HS-5 (cell line): Measurements from ENCODE around the gene CD81.

Experiments used
- DNase-seq: peaks from one replicate; pipeline ENCODE4 v3.0.0-alpha.2; 2012; ENCODE audit warnings: low read depth

Gene CD81

DNA sequence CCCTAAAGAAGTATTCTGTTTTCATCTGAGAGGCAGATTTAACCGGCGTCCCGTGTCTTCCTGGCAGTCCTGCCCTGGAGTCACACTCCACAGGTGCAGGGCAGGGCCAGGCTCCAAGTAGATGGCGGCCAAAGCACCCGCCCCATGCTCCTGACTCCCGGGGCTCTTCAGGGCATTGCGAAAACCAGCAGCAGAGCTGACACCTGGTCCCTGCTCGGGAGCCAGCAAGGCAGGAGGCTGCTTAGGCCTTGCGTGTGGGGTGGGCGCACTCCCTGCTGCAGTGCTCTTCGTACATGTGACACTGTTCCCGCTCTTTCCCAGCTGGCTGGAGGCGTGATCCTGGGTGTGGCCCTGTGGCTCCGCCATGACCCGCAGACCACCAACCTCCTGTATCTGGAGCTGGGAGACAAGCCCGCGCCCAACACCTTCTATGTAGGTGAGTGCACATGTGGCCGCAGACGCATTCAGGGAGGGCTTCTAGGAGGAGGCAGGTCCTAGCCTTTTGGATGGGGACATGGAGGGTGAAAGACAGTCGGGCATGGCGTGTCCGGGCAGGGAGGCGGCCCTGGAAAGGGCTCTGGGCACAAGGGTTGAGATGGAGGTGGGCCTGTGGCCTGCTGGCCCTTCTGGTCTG, 13.1 kb downstream of the CD81 start:
- no peak for DNase-seq

DNA sequence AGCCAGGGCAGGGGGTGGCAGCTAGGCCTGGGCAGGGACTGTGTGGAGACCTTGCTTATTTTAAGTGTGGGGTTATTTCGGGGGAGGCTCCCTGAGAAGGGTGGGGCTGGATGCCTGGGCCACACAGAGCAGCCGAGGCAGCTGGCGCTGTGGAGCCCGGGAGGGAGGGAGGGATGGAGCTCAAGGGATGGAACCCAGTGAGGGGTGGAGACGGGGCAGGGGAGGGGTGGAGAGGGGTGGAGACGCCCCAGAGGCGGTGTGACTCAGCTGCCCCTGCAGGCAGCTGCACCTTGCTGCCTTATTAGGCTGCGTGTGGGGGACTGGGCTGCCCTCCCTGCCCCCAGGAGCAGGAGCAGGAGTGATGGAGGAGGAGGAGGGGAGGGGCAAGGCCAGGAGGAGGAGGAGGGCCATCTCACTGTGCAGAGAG, 13.6 kb downstream of the CD81 start:
- DNase-seq: no peak

DNA sequence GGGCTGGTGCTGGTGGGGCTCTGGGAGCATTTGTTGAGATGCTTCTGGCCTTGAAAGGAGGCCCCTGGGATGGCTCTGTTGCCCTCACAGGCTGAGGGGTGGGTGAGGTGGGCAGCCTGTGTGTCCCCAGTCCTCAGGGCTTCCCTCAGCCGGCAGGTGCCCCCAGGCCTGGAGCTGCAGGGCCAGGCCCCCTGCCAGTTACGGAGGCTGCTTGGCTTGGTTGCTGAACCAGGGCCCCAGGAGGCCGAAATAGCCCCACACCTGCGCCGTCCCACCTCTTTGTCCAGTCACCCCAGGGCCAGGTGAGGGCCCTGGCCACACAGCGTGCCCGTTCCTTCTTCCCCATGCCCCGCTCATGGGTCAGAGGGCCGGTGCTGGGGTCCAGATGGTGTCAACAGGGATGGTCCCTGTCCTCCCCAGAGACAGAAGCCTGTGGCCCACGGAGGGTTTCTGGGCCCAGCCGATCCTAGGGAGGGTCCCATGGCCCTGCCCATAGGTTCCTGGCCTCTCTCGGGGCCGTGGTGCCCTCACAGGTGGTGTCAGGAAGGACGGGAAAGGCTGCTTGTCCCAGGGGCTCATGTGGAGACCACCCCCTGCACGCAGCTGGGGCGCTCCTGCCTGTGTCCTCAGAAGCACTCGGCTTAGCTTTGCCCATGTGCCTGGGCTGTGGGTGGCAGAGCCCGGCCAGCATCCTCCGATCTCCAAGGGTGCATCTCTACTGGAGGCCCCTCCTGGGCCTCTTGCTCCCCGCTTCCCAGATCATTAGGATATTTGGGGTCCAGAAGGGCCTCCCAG, 14.3 kb downstream of the CD81 start:
- DNase-seq: no peak

DNA sequence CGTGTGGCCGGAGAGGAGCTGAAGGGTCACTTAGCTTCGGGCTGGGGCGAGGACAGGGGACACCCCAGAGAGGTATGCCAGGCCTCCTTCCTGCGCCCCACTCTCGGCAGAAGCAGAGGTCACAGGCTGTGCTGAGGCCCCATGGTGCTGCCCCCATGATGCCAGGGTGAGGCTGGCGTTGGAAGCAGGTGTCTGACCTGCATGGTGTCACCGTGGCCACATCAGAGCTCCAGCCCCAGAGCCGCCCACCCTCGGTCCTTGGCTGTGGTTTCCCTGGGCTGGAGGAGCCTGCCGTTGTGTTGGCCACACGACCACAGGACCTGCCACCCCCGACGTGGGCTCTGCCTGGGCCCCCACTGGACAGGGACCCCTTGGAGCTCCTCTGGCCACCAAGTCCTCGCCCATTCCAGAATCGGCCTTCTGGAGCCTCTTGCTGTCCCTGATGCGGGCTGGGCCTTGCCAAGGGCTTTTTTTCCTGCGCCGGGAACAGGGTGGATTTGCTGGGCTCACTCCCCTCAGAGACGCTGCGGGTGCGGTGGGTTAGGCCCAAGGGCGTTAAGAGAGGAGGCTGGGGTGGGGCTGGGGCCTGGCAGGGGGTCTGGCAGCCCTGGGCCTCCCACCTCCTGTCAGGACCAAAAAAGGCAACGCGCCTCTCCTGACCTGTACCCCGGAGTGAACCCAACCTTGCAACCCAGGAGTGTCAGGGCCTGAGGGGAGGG, 15.3 kb downstream of the CD81 start:
- DNase-seq: no peak

DNA sequence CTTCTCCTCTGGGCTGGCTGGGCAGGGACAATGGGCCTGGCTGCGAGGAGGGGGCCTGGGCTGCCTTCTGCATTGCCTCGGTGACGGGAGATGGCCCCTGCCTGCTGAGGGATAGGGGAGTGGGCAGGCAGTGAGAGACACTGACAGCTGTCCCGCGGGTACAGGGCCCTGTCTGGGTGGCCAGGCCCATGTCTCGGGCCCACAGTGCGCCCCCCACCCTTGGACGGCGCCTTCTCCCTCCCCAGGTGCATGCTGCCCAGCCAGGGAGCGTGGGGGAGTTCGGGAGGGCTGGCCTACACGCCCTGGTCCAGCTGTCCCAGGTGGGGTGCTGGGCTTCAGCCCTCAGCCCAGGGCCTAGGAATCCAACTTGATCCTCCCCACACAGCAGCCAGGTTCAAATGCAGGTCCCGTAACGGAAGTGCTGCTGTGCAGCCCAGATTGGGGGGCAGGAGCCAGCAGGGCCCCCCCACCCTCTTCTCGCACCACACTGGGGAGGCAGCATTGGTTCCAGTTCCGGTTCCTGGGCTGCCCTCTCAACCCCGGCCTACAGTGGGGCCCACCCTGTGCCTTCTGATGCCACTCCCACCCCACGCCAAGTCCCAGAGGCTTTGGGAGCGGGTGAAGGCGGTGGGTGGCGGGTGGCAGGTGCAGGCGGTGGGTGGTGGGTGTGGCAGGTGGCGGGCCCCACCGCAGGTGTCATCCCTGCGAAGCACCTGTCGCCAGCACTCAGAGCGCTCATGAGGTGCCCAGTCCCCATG, 16.2 kb downstream of the CD81 start:
- no peak for DNase-seq

DNA sequence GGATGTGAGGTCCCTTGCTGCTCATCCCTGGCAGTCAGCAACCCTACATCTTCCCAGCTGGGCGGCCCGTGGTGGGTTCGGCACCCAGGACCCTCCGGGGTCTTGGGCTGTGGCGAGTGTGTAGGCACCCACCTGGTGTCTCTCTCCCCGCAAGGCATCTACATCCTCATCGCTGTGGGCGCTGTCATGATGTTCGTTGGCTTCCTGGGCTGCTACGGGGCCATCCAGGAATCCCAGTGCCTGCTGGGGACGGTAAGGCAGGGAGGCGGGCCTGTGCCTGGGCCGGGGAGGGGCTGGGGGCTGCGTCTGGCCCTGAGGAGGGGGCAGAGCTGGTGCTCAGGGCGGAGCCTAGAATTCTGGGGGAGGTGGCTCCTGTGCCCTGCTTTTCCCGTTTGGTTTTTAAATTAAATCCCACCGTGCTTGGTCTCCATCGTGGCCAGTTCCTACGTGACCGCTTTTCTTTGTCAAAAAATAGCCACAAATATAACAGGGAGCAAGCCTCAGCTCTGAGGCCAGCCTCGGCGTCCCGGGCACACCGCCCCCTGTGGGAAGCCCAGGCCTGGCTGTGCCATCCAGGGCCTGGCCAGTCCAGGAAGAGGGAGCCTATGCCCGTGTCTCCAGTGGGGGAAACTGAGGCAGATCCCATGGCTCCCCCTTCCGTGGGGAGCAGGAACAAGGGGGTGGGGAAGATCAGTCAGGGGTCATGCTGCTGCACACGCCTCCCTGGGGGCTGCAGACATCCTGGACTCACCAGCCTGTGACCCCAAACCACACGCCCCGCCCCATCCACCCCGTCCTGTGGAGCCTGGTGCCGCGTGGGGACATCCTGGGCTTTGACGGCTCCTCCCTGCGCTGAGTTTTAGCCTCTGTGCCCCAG, 17.1 kb downstream of the CD81 start:
- no peak for DNase-seq

DNA sequence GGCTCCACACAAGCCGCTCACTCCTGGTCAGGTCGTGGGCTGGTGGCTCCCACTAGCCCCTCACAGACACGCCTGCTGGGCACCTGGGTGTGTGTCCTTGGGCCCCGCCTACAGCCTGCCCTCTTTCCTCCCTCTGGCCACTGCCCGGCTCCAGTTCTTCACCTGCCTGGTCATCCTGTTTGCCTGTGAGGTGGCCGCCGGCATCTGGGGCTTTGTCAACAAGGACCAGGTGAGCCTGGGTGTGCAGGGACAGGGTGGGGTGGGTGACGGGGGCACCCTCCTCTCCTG, 17.7 kb downstream of the CD81 start:
- DNase-seq: no peak

DNA sequence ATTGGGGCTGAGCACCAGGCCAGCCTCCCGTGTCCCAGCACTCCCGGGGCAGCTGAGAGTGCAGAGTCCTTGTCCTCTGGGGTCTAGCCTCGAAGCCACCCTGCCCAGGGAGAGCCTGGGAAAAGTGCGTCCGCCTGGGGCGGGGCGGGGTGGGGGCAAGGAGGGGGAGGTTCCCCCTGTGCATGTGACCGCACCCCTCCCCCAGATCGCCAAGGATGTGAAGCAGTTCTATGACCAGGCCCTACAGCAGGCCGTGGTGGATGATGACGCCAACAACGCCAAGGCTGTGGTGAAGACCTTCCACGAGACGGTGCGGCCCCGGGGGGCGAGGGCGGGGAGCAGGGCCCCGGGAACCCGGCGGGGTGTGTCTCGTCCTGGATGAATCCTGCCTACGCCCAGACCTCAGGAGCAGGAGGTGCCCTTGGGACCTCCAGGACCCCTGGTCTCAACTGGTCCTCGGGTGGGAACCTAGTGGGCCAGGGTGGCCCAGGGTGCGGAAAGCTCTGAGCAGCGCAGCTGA, 18.2 kb downstream of the CD81 start:
- no peak for DNase-seq

DNA sequence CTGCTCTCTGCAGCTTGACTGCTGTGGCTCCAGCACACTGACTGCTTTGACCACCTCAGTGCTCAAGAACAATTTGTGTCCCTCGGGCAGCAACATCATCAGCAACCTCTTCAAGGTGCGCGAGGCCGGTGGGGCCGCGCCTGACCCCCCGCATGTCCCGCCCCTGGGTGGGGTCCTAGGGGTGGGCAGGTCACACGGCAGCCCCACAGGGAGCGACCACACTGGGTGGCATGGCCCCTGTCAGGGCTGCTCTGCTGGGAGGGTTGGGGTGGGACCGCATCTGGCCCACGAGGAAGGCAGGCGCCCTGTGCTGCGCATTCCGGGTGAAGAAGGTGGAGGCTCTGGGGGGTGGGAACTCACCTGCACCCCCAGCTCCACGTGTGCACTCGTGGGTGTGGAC, 18.7 kb downstream of the CD81 start:
- no peak for DNase-seq

DNA sequence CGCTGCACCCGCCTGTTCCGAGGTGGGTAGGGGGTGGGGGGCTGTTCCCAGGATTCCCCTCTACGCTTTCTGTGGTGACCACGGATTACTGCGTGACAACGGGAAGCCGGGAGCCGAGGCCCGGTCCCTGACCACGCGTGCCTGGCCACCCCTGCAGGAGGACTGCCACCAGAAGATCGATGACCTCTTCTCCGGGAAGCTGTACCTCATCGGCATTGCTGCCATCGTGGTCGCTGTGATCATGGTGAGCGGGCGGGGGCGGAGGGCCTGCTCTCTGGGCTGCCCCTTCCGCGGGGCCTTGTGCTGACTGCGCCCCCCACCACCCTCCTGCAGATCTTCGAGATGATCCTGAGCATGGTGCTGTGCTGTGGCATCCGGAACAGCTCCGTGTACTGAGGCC, 19.4 kb downstream of the CD81 start:
- DNase-seq: no peak

DNA sequence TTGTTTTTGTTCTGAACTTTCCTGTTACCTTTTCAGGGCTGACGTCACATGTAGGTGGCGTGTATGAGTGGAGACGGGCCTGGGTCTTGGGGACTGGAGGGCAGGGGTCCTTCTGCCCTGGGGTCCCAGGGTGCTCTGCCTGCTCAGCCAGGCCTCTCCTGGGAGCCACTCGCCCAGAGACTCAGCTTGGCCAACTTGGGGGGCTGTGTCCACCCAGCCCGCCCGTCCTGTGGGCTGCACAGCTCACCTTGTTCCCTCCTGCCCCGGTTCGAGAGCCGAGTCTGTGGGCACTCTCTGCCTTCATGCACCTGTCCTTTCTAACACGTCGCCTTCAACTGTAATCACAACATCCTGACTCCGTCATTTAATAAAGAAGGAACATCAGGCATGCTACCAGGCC, 19.9 kb downstream of the CD81 start:
- no peak for DNase-seq

DNA sequence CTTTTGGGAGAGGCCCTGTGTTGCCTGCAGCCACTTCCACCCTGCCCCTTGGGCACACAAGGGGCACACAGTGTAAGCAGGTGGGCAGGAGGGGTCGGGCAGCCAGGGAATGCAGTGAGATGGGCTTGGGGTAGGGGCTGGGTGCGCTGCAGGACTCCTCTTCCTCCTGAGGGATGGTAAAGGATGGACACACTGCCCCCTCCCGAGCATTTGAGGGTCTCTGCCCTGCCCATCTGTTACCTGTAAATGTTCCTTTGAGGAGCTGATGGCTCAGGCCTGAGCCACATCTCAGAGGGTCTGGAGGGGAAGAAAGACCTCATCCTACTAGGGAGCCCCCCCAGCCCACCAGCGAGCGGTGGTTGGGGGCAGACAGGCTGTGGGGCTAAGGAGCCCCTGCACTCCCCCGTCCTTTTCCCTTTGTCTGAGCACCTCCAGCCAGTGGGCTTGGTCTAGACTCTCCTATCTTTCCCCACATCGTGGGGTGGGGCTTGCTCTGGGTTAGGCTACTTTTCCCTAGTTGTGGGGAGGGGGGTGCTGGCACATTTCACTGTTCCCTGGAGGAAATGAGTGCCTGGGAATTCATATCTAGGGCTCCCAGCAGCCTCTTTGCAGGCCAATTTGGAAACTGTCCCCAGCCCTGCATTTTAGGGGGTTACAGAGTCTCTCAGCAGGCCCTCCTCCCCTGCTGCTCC, 21.7 kb downstream of the CD81 start:
- DNase-seq: no peak

DNA sequence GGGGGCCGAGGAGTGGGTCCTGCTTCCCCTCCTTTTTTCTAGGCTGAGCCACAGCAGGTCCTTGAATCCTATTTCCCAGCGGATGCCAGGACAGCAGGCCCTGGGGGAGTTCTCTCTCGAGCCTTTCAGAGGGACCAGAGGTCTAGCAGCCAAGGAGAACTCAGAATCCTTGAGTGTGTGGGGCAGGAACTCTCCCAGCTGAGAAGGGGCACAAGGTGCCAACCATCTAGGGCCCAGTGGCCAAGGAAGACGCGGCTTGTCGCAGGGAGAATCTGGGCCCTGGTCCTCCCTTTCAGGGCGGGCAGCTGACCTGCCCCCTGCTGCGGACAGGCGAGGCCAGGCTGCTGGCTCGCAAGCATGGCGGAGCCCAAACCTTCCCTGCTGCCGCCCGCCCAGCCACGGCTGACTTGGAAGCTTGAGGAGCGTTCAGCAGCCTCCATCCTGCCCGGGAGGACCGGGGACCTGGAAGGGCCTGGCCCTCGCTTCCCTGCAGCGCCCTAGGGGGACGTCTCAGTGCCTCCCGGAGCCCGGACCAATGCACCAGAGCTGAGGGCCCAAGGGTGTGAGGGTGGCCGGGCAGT, 22.5 kb downstream of the CD81 start:
- no peak for DNase-seq

DNA sequence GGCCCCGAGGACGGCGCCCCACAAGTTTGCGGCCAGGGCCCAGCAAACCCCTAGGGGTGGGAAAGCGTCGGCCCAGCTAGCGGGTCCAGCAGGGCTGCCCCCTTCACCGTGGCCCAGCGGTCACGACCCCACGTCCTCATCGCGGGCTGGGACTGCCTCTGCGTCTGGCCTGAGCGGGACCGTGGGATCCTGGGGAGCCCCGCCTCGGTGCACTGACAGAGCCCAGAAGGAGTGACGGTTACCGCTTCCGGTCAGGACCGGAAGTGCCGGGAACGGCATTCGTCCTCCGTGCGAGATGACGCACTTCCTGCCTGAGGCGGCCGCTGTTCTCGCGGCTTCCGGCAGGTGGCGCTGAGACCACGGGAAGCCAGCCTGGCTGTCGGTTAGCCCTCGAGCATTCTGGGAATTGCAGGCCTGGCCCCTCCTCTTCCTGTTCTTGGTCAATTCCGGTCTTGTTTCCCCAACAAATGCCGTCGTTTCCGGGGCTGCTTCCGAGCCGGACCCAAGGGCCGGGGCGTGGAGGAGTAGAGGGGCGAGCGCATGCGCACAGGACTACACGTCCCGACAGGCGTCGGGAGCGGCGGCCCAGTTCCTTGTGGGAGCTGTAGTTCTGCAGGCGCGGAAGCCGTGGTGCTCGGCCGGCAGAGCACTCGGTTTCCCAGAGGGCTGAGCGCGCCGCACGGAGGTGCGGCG, 23.1 kb downstream of the CD81 start, which contains the start of gene TSSC4:
TSSC4 (plus strand) TSS at position 682 of the 693 bp plus-strand sequence. CDS start 1,884 bp downstream, outside the sequence.
- DNase-seq: peak; percentile 99

DNA sequence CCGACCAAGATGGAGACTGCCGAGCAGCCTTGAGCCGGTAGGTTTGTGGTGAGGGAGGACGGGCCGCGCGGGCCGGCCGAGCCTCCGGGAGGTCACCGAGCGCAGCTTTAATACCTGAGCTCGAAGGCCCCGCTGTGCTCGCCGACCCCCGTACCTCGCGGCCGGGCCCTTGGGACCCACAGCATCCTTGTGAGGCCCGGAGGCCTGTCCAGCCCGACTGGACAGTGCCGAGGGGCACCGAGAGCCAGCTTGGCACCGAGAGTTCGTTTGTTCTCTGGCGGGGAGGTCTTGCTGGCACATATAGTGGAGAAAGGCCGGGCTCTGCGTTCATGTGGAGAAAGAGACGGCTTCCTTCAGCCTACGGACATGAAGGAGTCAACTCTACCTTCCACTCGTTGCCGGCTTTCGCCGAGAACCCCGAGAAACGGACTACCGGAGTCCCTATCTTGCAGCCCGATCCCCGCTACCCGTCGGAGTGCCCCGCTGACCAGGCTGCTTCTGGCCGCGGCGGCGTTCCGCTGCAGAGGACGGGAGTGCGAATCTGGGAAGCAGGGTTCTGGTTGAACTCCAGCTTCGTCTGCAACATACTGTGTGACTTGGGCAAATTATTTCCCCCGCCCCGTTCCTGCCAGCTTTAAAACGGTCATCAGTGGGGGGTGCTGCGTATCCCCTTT, 23.8 kb downstream of the CD81 start:
- no peak for DNase-seq

DNA sequence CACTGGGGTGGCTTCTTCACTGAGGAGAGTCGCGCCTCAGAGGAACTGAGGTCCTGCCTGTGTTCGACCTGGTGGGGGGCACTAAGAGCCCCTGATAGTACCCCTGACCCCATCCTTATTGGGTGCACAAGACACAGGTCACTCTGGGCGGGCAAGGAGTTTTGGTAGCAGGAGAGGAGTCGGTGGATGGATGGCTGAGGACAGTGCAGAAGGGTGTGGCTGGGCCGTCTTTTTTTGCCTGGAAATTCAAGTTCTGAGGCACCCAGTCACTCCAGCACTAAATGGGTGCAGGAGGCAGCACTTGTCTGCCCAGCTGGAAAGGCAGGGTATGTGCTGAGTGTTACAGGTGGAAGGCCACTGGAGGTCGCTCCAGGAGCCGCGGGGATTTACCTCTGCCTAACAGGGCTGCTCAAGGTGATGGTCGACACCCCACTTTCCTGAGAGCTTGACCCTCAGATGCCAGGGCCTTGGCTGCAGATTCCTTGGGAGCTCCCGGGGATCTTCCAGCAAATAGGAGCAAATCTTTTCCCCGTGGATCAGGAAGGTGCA, 24.4 kb downstream of the CD81 start:
- DNase-seq: no peak

DNA sequence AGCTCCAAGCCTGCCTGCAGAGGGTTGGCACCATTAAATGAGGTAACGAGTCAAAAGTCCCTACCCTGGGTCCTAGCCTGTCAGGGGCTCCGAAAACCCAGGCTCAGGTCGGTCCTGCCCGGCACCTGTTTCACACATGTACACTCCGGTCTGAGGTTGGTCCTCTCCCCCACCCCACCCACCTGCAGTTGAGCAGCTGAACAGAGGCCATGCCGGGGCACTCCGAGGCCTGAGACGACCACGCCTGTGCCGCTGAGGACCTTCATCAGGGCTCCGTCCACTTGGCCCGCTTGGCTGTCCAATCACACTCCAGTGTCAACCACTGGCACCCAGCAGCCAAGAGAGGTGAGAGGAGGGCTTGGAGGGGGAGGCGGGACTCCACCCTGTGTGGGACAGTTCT, 25.0 kb downstream of the CD81 start:
- no peak for DNase-seq

DNA sequence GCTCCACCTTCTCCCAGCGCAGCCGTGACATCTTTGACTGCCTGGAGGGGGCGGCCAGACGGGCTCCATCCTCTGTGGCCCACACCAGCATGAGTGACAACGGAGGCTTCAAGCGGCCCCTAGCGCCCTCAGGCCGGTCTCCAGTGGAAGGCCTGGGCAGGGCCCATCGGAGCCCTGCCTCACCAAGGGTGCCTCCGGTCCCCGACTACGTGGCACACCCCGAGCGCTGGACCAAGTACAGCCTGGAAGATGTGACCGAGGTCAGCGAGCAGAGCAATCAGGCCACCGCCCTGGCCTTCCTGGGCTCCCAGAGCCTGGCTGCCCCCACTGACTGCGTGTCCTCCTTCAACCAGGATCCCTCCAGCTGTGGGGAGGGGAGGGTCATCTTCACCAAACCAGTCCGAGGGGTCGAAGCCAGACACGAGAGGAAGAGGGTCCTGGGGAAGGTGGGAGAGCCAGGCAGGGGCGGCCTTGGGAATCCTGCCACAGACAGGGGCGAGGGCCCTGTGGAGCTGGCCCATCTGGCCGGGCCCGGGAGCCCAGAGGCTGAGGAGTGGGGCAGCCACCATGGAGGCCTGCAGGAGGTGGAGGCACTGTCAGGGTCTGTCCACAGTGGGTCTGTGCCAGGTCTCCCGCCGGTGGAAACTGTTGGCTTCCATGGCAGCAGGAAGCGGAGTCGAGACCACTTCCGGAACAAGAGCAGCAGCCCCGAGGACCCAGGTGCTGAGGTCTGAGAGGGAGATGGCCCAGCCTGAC, 26.0 kb downstream of the CD81 start:
- DNase-seq: no peak
